HG02970 (cell line): ENCODE measurements around the gene SIRPA.

ENCODE experiments used
- ATAC-seq: cut with Tn5 transposase; IDR thresholded peaks from one replicate; pipeline ENCODE4 v1.9.1; 2021; ENCODE audit warnings: mild to moderate bottlenecking, moderate library complexity, moderate number of reproducible peaks; ENCODE audit not compliant: unreplicated experiment, low FRiP score

The SIRPA gene

GRCh38 chr20:1868856-1869255 is 26.4 kb upstream of the SIRPA start:
- ATAC-seq = no peak

- ATAC-seq = no peak
Observed at GRCh38 chr20:1870323-1870722, 24.9 kb upstream of the SIRPA start.

- ATAC-seq = no peak
Observed at GRCh38 chr20:1870792-1871550, 24.2 kb upstream of the SIRPA start.

- ATAC-seq = no peak
Observed at GRCh38 chr20:1871807-1872458, 23.3 kb upstream of the SIRPA start.

GRCh38 chr20:1872459-1873097 is 22.6 kb upstream of the SIRPA start:
- ATAC-seq = no peak

GRCh38 chr20:1874450-1875182 is 20.6 kb upstream of the SIRPA start:
- no peak for ATAC-seq

DNA sequence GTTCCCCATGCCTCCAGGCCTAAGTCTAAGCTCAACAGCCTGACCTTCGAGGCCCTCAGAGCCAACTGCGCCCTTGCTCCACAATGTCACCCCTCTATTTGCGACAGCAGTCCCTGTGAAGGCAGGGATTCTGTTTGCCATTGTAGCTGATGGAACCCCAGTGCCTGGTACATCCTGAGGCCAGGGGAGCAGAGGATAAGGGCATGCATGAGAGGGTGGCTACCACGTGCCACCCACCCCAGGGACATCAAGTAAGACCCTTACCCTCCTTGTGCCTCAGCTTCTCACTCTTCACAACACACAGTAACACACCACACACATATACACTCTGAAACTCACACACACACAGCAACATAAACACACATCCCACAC is 20.0 kb upstream of the SIRPA start:
- ATAC-seq = no peak

DNA sequence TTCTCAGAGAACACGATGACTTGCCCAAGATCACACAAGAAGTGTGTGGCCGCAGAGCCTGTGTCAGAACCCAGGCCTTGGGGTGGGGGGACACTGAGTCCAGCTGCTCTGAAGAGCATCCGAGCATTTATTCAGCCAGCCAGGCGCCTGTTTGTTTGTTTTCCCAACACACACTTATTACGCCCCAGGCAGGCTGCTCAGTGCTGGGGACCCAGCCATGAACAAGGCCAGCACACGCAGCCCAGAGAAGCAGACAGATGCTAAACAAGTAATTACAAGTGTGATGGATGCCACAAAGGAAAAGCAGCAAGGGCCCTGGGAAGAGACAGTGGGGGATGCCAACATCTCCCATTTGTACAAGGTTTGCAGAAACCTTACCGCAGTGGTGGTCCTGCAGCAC is 19.4 kb upstream of the SIRPA start:
- no peak for ATAC-seq

DNA sequence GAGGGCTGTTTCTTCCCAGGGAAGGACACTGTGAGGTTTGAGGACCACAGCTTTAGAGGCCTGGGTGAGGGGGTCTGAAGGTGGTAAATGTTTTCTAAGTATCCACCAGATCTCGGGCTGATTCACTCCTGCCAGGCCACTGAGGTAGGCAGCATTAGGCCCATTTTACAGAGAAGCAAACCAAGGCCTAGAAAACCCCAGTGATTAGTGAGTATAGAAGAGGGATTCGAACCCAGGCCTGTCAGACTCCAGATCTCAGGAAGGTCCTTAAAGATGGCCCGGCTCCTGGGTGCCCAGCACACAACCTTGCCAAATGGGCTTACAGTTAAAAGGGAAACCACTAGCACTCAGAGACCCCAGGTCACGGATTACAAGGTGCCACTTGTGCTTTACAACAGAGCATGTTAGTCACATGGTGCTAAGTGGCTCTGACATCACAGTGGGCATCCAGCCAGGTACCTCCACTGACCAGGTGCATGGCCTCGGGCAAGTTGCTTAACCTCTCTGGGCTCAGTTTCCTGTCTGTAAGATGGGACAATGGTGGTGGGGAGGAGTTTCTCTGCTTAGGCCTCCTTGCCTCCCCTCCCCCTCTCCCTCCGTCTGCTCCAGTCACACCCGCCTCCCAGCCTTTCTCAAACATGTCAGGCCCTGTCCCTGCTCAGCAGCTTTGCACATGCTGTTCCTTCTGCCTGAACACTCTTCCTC is 18.8 kb upstream of the SIRPA start:
- ATAC-seq = no peak

DNA sequence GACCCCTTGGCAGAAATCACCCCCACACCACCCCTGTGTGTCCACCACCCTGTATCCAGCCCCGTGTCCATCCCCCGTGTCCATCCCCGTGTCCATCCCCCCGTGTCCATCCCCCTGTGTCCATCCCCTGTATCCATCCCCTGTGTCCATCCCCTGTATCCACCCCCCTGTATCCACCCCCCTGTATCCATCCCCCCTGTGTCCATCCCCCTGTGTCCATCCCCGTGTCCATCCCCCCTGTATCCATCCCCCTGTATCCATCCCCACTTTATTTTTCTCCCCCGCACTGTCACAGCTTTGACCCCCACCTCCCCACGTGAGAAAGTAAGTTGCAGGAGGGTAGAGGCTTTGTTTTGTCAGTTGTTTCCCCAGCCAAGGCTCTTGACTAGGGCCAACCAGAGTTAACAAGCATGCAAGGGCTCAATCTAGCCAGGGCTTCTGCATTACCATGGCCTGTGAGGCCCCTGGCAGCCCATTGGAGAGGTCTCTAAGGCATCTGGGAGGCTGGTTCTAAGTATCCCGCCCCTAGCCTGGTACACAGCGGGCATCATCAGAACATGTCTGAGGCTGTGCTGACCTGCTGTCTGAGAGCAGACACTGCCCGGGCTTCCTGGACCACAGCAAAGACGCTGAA is 18.1 kb upstream of the SIRPA start:
- no peak for ATAC-seq

- no peak for ATAC-seq
Observed at GRCh38 chr20:1877609-1878200, 17.5 kb upstream of the SIRPA start.

DNA sequence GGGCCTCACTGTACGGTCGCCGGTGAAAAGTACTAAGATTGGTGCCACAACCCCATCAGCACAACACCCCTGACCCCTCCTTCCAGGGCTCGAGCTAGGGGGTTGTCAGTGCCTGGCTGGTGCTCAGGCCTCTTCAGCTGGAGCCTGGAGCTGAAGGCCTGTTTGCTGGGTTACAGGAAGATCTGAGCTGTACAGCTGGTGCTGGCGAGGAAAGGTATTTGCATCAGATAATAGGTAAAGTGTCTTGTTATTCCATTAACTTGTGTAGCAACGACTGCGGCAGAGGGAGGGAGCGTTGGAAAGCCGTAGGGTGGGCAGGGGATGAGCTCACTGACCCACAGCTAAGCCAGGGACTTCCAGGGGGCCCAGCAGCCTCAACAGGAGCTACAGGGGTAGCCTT is 15.8 kb upstream of the SIRPA start:
- ATAC-seq = no peak

DNA sequence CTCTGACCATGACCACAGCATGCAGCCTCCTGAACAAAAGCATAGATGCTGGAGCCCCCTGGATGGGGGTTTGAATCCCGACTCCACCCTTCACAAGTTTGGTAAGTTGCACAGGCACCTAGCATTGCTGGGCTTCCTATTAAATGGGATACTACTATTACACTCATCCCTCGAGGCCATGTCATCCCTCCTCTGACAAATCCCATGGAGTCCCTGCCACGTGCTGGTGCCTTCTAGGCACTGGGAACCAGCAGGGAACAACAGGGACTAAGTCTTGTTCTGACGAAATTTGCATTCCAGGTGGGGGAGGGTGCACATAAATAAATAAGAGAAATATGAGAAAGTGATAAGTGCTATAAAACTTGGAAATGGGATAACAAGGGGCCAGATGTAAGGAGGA is 15.3 kb upstream of the SIRPA start:
- ATAC-seq = no peak

DNA sequence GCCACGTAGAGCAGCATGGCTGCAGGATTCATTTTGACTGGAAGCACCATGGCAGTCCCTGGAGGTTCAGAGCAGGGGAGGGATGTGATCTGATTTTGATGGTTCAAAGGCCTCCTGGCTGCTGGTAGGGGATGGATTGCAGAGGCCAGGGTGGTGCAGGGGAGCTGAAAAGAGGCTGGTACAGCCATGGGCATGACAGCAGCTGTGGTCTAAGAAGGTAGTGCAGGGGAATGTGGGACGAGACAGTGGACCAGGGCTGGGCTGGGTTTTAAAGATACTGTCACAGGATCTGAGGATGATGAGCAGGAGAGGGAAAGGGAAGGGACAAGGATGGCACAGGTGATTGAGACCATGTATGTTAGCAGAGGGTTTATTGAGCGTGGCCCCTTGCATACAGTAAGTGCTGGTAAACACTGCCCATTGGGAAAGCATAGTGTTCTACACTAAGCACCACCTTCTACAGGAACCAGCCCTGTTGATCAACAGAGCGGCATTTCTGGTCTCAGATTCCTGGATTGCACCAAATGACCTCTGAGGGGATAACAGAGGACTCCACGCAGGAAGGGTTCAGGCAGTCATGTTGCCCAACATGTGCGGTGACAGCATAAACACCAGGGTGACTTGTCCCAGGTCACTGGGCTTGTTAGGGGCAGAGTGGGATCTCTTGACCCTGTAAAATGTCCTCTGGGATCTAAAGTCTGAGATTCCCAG is 14.5 kb upstream of the SIRPA start:
- ATAC-seq = no peak

GRCh38 chr20:1881240-1881835 is 13.9 kb upstream of the SIRPA start:
- ATAC-seq = no peak

- no peak for ATAC-seq
Observed at GRCh38 chr20:1882026-1882425, 13.2 kb upstream of the SIRPA start.

DNA sequence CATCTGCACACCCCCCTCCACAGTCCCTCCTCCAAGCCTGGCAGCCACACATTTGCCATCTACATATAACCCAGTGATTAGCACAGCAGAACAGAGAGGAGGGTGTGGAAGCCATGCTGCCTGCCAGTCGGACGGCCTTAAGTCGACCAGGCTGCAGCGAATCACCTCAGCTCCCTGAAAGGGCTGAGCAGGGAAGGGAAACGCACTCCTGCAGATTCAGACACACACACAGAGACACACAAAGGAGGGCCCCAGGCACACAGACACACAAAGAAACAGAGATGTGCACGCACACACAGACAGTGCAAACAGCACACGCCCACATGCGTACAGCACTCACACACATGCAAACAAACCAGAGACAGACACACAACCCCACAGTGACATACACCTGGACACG is 11.2 kb upstream of the SIRPA start:
- ATAC-seq = no peak

GRCh38 chr20:1885254-1885653 is 10.0 kb upstream of the SIRPA start:
- ATAC-seq = no peak
